Osteoblast (primary cell): Measurements from ENCODE around the gene TDRD10. TPM values are rescaled to one million over a fixed set of nuclear protein-coding genes. Genes with fewer than 3 reads are reported as not detected.

Experiments used
- DNase-seq: peaks from one replicate; pipeline ENCODE4 v3.0.0; 2011; ENCODE audit warnings: low spot score, mixed read lengths; ENCODE audit not compliant: insufficient read length; ENCODE audit errors: missing footprints
- H2AFZ ChIP-seq: 2 replicates; pipeline ENCODE4 v1.6.0; 2011; ENCODE audit warnings: mild to moderate bottlenecking, low read length
- H3K27ac ChIP-seq: 2 replicates; pipeline ENCODE4 v1.5.1; 2011; ENCODE audit warnings: mild to moderate bottlenecking, low read depth, low read length, moderate library complexity
- H3K27me3 ChIP-seq: 2 replicates; pipeline ENCODE4 v1.6.0; 2012; ENCODE audit warnings: mild to moderate bottlenecking, control low read depth, inconsistent platforms, low read length, moderate library complexity; ENCODE audit not compliant: insufficient read depth
- H3K36me3 ChIP-seq: 2 replicates; pipeline ENCODE4 v1.5.1; 2011; ENCODE audit warnings: mild to moderate bottlenecking, low read length, control low read depth, moderate library complexity; ENCODE audit not compliant: insufficient read depth
- H3K4me1 ChIP-seq: 2 replicates; pipeline ENCODE4 v1.5.1; 2011; ENCODE audit warnings: mild to moderate bottlenecking, low read length, control low read depth, moderate library complexity; ENCODE audit not compliant: insufficient read depth
- H3K4me2 ChIP-seq: 2 replicates; pipeline ENCODE4 v1.6.0; 2011; ENCODE audit warnings: mild to moderate bottlenecking, low read length; ENCODE audit not compliant: insufficient read depth
- H3K4me3 ChIP-seq: fragments of 200-600 bp; sonication (generic); 3 replicates; pipeline ENCODE4 v1.5.1; 2012; ENCODE audit warnings: mild to moderate bottlenecking, low read length, inconsistent platforms; ENCODE audit not compliant: insufficient read depth
- H3K79me2 ChIP-seq: 2 replicates; pipeline ENCODE4 v1.6.0; 2012; ENCODE audit warnings: mild to moderate bottlenecking, low read length, control low read depth, inconsistent platforms; ENCODE audit not compliant: insufficient read depth
- H3K9me3 ChIP-seq: 2 replicates; pipeline ENCODE4 v1.5.1; 2011; ENCODE audit warnings: low read depth, low read length, control low read depth
- H4K20me1 ChIP-seq: 2 replicates; pipeline ENCODE4 v1.6.0; 2012; ENCODE audit warnings: mild to moderate bottlenecking, low read length, control low read depth; ENCODE audit not compliant: insufficient read depth
- CTCF ChIP-seq: IDR thresholded peaks from 2 replicates; pipeline ENCODE4 v1.5.1; 2011; ENCODE audit warnings: mild to moderate bottlenecking, low read depth, low read length, moderate library complexity; ENCODE audit errors: extremely low read depth
- total RNA-seq: library from RNA; depleted of rRNA; stranded (reverse); fragments of >200 nt; gene quantifications from 2 replicates; pipeline ENCODE4 v1.2.3, GENCODE V29; 2012

Gene TDRD10
- total RNA-seq, 1 donor: not detected

GRCh38 chr1:154474802-154475201 is 27.2 kb upstream of the TDRD10 start:
- TF ChIP-seq CTCF: no peak
- DNase-seq: peak; percentile 90
- Histone ChIP-seq H3K4me3 (no peak overlapping the region), H3K36me3 (no peaks in the 10 kb centered on the region), H2AFZ (no peak overlapping the region), H3K27ac (no peak overlapping the region), H3K4me2 (no peak overlapping the region), H4K20me1 (no peaks in the 10 kb centered on the region), H3K4me1 (no peaks in the 10 kb centered on the region), H3K27me3 (no peaks in the 10 kb centered on the region), H3K79me2 (no peaks in the 10 kb centered on the region), H3K9me3 (no peaks in the 10 kb centered on the region)

GRCh38 chr1:154476791-154477190 is 25.2 kb upstream of the TDRD10 start:
- Histone ChIP-seq H3K27ac (no peak overlapping the region), H3K4me2 (no peak overlapping the region), H4K20me1 (no peaks in the 10 kb centered on the region), H3K4me3 (no peak overlapping the region), H3K4me1 (no peaks in the 10 kb centered on the region), H3K27me3 (no peaks in the 10 kb centered on the region), H3K9me3 (no peaks in the 10 kb centered on the region), H3K36me3 (no peaks in the 10 kb centered on the region), H2AFZ (no peak overlapping the region), H3K79me2 (no peaks in the 10 kb centered on the region)
- no peak for DNase-seq
- TF ChIP-seq CTCF: no peak

GRCh38 chr1:154478013-154478412 is 24.0 kb upstream of the TDRD10 start:
- Histone ChIP-seq H2AFZ (no peak overlapping the region), H3K27me3 (no peaks in the 10 kb centered on the region), H3K27ac (no peak overlapping the region), H3K79me2 (no peaks in the 10 kb centered on the region), H4K20me1 (no peaks in the 10 kb centered on the region), H3K9me3 (no peaks in the 10 kb centered on the region), H3K4me3 (no peak overlapping the region), H3K36me3 (no peaks in the 10 kb centered on the region), H3K4me2 (no peak overlapping the region), H3K4me1 (no peaks in the 10 kb centered on the region)
- TF ChIP-seq CTCF: no peak
- DNase-seq: peak; percentile 2

- H3K27ac ChIP-seq: no peak overlapping the region
- no peaks in the 10 kb centered on the region for H3K27me3 ChIP-seq
- H4K20me1 ChIP-seq: no peaks in the 10 kb centered on the region
- no peak overlapping the region for H2AFZ ChIP-seq
- no peaks in the 10 kb centered on the region for H3K9me3 ChIP-seq
- TF ChIP-seq CTCF: peak; percentile 18
- no peaks in the 10 kb centered on the region for H3K36me3 ChIP-seq
- DNase-seq: peak; percentile 22
- H3K4me3 ChIP-seq: no peak overlapping the region
- no peaks in the 10 kb centered on the region for H3K4me1 ChIP-seq
- H3K4me2 ChIP-seq: no peak overlapping the region
- no peaks in the 10 kb centered on the region for H3K79me2 ChIP-seq
Measured at GRCh38 chr1:154478639-154479038, 23.4 kb upstream of the TDRD10 start.
